K562 (cell line): Measurements from ENCODE around the gene CLSTN1. TPM values are rescaled to one million over a fixed set of nuclear protein-coding genes. Genes with fewer than 3 reads are reported as not detected.

ENCODE experiments used
- ATAC-seq: fragments of 200-7000 bp; cut with Tn5 transposase; 3 replicates; pipeline ENCODE4 v1.9.1; 2020; ENCODE audit warnings: moderate library complexity
- BruUV-seq: library from RNA; stranded (reverse); fragments of 400-500 nt; replicated peaks from 2 replicates; lab custom pipeline; 2021; lab: Mats Ljungman, UMichigan
- CTCF ChIA-PET: fragments of 300-600 bp; formaldehyde crosslinking; extraction: SDS; loops from one replicate; lab custom pipeline; 2021; ENCODE audit warnings: low intra/inter-chr PET ratio; lab: Yijun Ruan, JAX
- POLR2A ChIA-PET: fragments of 300-600, 350-650 bp; sonication (Branson Sonifier 250); formaldehyde crosslinking; extraction: SDS; loops from one replicate; lab custom pipeline; 2021; ENCODE audit warnings: antibody characterized with exemption, inconsistent platforms; lab: Yijun Ruan, JAX
- DNase-seq, 4 experiments: peaks; one replicate each; pipeline versions ENCODE4 v3.0.0 to v3.0.0-alpha.2; 2011 to 2018; ENCODE audit warnings: low spot score in 3 of 4, mixed read lengths in 3 of 4; ENCODE audit errors: extremely low read depth in 1 of 4
- FAIRE-seq: peaks from 2 replicates; lab custom pipeline; 2011; peaks lifted over from hg19 to GRCh38; lab: Jason Lieb, UNC
- H2AFZ ChIP-seq: 2 replicates; pipeline ENCODE4 v1.6.0; 2011; ENCODE audit warnings: low read depth, low read length, control low read depth, inconsistent platforms
- H3K27ac ChIP-seq: fragments of 200-600 bp; 3 replicates; pipeline ENCODE4 v1.8.0; 2011; ENCODE audit warnings: low read depth, mild to moderate bottlenecking, control low read depth, inconsistent platforms, low read length, moderate library complexity, mixed read lengths; ENCODE audit errors: extremely low read depth
- H3K27me3 ChIP-seq, 2 experiments: fragments of 300-600 bp in 1 of 2; 2 replicates in 1 of 2; 3 replicates in 1 of 2; pipeline versions ENCODE4 v1.6.0 to v1.8.0; 2011; ENCODE audit warnings: inconsistent platforms in 2 of 2, low read length in 2 of 2, mild to moderate bottlenecking in 1 of 2, mixed read lengths in 1 of 2, moderate library complexity in 1 of 2; ENCODE audit not compliant: control insufficient read depth in 2 of 2, insufficient read depth in 2 of 2
- H3K36me3 ChIP-seq: fragments of 300-600 bp; 3 replicates; pipeline ENCODE4 v1.8.0; 2011; ENCODE audit warnings: mild to moderate bottlenecking, low read length, inconsistent platforms; ENCODE audit not compliant: control insufficient read depth, insufficient read depth
- H3K4me1 ChIP-seq, 2 experiments: fragments of 200-600 bp in 1 of 2; replicated peaks in 1 of 2; 2 replicates in 1 of 2; 3 replicates in 1 of 2; pipeline versions ENCODE4 v1.5.1 to v1.8.0; 2011; ENCODE audit warnings: inconsistent platforms in 2 of 2, low read length in 2 of 2, mild to moderate bottlenecking in 1 of 2, mixed read lengths in 1 of 2, moderate library complexity in 1 of 2; ENCODE audit not compliant: control insufficient read depth in 2 of 2, insufficient read depth in 2 of 2
- H3K4me2 ChIP-seq: 2 replicates; pipeline ENCODE4 v1.6.1; 2011; ENCODE audit warnings: low read length, control low read depth, inconsistent platforms, mixed read lengths; ENCODE audit not compliant: insufficient read depth
- H3K4me3 ChIP-seq: fragments of 200-600 bp; sonication (generic), shearing (Covaris generic); 2 replicates; pipeline ENCODE4 v1.5.1; 2016; ENCODE audit warnings: control low read depth, inconsistent platforms
- H3K79me2 ChIP-seq: fragments of 200-600 bp; 3 replicates; pipeline ENCODE4 v1.8.0; 2011; ENCODE audit warnings: low read length, inconsistent platforms; ENCODE audit not compliant: control insufficient read depth, insufficient read depth
- H3K9ac ChIP-seq, 2 experiments: 2 replicates each; pipeline versions ENCODE4 v1.6.0 to v1.6.1; 2011; ENCODE audit warnings: low read depth in 2 of 2, low read length in 2 of 2, control low read depth in 1 of 2, inconsistent platforms in 1 of 2, mild to moderate bottlenecking in 1 of 2, mixed read lengths in 1 of 2; ENCODE audit not compliant: insufficient read depth in 1 of 2
- H3K9me1 ChIP-seq: one replicate; pipeline ENCODE4 v1.6.0; 2011; ENCODE audit warnings: inconsistent platforms, mild to moderate bottlenecking, low read length, moderate library complexity; ENCODE audit not compliant: control insufficient read depth, insufficient read depth
- H3K9me3 ChIP-seq: replicated peaks from 2 replicates; pipeline ENCODE4 v1.5.1; 2011; ENCODE audit warnings: low read depth, low read length, inconsistent platforms; ENCODE audit not compliant: control insufficient read depth, insufficient read depth
- H4K20me1 ChIP-seq: replicated peaks from 2 replicates; pipeline ENCODE4 v1.6.1; 2011; ENCODE audit warnings: low read length, inconsistent platforms, mixed read lengths; ENCODE audit not compliant: control insufficient read depth, insufficient read depth
- ADNP ChIP-seq: fragments of 200-800 bp; sonication (Bioruptor generic); IDR thresholded peaks from 2 replicates; pipeline ENCODE4 v1.6.1; 2016; ENCODE audit warnings: missing genetic modification characterization, missing compliant biosample characterization
- BCOR ChIP-seq: fragments of 450-650 bp; IDR thresholded peaks from 2 replicates; pipeline ENCODE4 v1.6.1; 2016
- CHD4 ChIP-seq: fragments of 200-600 bp; sonication (generic); IDR thresholded peaks from 3 replicates; pipeline ENCODE4 v1.6.1; 2012; ENCODE audit warnings: low read depth, mild to moderate bottlenecking, mixed read lengths, low read length, inconsistent platforms; ENCODE audit not compliant: insufficient read depth, insufficient replicate concordance, poor library complexity, severe bottlenecking
- HDAC2 ChIP-seq: fragments of 450-650 bp; IDR thresholded peaks from 2 replicates; pipeline ENCODE4 v1.6.1; 2016; ENCODE audit warnings: mild to moderate bottlenecking
- KDM1A ChIP-seq, 2 experiments: fragments of 450-650 bp; IDR thresholded peaks; 2 replicates each; pipeline ENCODE4 v1.6.1; 2016; ENCODE audit warnings: mild to moderate bottlenecking in 2 of 2
- RBM25 ChIP-seq: fragments of 200-400 bp; formaldehyde crosslinking; IDR thresholded peaks from 2 replicates; pipeline ENCODE4 v1.6.1; 2018; ENCODE audit warnings: low read length, low read depth, moderate library complexity; ENCODE audit not compliant: severe bottlenecking
- RCOR1 ChIP-seq, 2 experiments: IDR thresholded peaks; 2 replicates each; pipeline ENCODE4 v1.6.1; 2012; ENCODE audit warnings: low read depth in 2 of 2, low read length in 2 of 2, borderline replicate concordance in 1 of 2, improper control_type of control experiment in 1 of 2
- SFPQ ChIP-seq: fragments of 200-400 bp; formaldehyde crosslinking; IDR thresholded peaks from 2 replicates; pipeline ENCODE4 v1.6.1; 2017; ENCODE audit warnings: mild to moderate bottlenecking, low read depth, low read length, moderate library complexity
- TFAM ChIP-seq: fragments of 250-450 bp; sonication (Bioruptor Pico); conservative IDR thresholded peaks from 2 replicates; pipeline ENCODE4 v1.5.0; 2021; ENCODE audit warnings: mild to moderate bottlenecking, moderate library complexity
- TGIF2 ChIP-seq: sonication (generic); formaldehyde crosslinking; IDR thresholded peaks from 2 replicates; pipeline ENCODE4 v1.8.1; 2022; ENCODE audit warnings: mild to moderate bottlenecking, missing genetic modification reagents, moderate library complexity
- ZNF512 ChIP-seq: IDR thresholded peaks from 2 replicates; pipeline ENCODE4 v1.6.1; 2016; ENCODE audit warnings: missing genetic modification characterization, missing compliant biosample characterization
- ZNF76 ChIP-seq: fragments of 250-450 bp; sonication (Bioruptor Pico); IDR thresholded peaks from 2 replicates; pipeline ENCODE4 v1.4.0; 2020; ENCODE audit warnings: mild to moderate bottlenecking, moderate library complexity, borderline replicate concordance
- WGBS: fragments of 100-300 bp; shearing (Covaris generic); methylation state at CpG from one replicate; pipeline ENCODE4 v1.1.6; 2016; ENCODE audit warnings: low coverage, mixed read lengths; ENCODE audit not compliant: insufficient coverage; ENCODE audit errors: missing lambda C conversion rate; 5-methylcytosine and 5-hydroxymethylcytosine counted together
- in situ Hi-C: fragments of 300-500 bp; cut with MboI; formaldehyde crosslinking; loops from 4 replicates; pipeline ENCODE4 v1.15.0; 2018; ENCODE audit warnings: inconsistent platforms, mixed read lengths
- intact Hi-C: fragments of 100-400 bp; cut with micrococcal nuclease; formaldehyde crosslinking; loops from 2 replicates; pipeline ENCODE4 v1.14.2; 2022
- polyA plus RNA-seq, 8 experiments: library from polyadenylated mRNA; depleted of rRNA in 4 of 8; stranded (reverse) in 5 of 8; unstranded in 3 of 8; fragments of >200 nt; fragmentation: Nextera tagmentation in 2 of 8; fragmentation: Illumina TruSeq in 1 of 8; extraction: Ambion mirVana in 2 of 8; extraction: Trizol in 1 of 8; gene quantifications; 2 replicates each; pipeline versions ENCODE4 v1.2.1 to v1.2.3, GENCODE V29; 2011 to 2014; ENCODE audit warnings: inconsistent platforms in 1 of 8, missing spikeins in 1 of 8
- total RNA-seq, 7 experiments: library from RNA; depleted of rRNA in 6 of 7; stranded (reverse); fragments of >200 nt in 6 of 7; fragmentation: Illumina TruSeq in 2 of 7; extraction: Trizol in 2 of 7; gene quantifications; 2 replicates each; pipeline versions ENCODE4 v1.2.1 to v1.2.3, GENCODE V29; 2011 to 2021; ENCODE audit warnings: low replicate concordance in 1 of 7

CLSTN1 gene
- total and polyA plus RNA-seq, 9 of the 15 experiments (the other 6 are each of a cell fraction or from before 2014, with no cell fraction given): 1.1 to 32.5 (median 13.3) TPM

- H3K4me3 ChIP-seq: no peak overlapping the region
- in situ Hi-C loops (no loop called here), intact Hi-C loops (no loop called here)
- DNase-seq (no peak), ATAC-seq (no peak), FAIRE-seq (no peak)
- H3K4me2 ChIP-seq: no peak overlapping the region
- ChIA-PET CTCF (no interaction called here), POLR2A (interaction anchor here (0.7 kb wide), 1 partner anchor 8 kb away, joined by 3 read pairs; no protein-coding TSS in a partner anchor)
- no peak overlapping the region for H3K9ac ChIP-seq
- H3K79me2 ChIP-seq: no peaks in the 10 kb centered on the region
- no TSS peak for BruUV-seq
- H3K9me1 ChIP-seq: no peaks in the 10 kb centered on the region
- WGBS: 59% methylated on average over 1 of the region's 1 CpG
- H3K36me3 ChIP-seq: no peaks in the 10 kb centered on the region
- H3K27me3 ChIP-seq: no peaks in the 10 kb centered on the region
- H3K9me3 ChIP-seq: no peaks in the 10 kb centered on the region
- H2AFZ ChIP-seq: no peak overlapping the region
- peaks cover 4 to 12% of the 10 kb centered on the region in 2 experiments; a peak in 3 of 5 replicates for H3K4me1 ChIP-seq
- peak; percentile 81; the same call in 1 of the 2 replicates for TF ChIP-seq HDAC2
- TF ChIP-seq ZNF76 (CRISPR knock-in tag): no peak
- peak; percentile 87 for TF ChIP-seq BCOR
- TF ChIP-seq CHD4: peak; percentile 77
- no peak for TF ChIP-seq TGIF2 (CRISPR knock-in tag)
- TF ChIP-seq ADNP (tag): peak; percentile 57; the same call in 1 of the 2 replicates
- no peak for TF ChIP-seq TFAM (CRISPR knock-in tag)
- peak; percentile 55 to 61; a peak in 3 of 4 replicates for TF ChIP-seq KDM1A (IDR thresholded peaks at IDR 0.05)
- no peak for TF ChIP-seq ZNF512 (tag)
- 0 out of 4 replicates have a peak, but pooled peaks of 1 of the 2 experiments have one; percentile 20 for TF ChIP-seq RCOR1 (IDR thresholded peaks at IDR 0.05; ENCODE audit: borderline replicate concordance in 1 of 2, low read depth in 2 of 2, low read length in 2 of 2)
- peak; percentile 83 for TF ChIP-seq RBM25
- no peak for TF ChIP-seq SFPQ
- H3K27ac ChIP-seq: no peak overlapping the region
- H4K20me1 ChIP-seq: peaks cover 3% of the 10 kb centered on the region
Measured at GRCh38 chr1:9801909-9802308, 21.9 kb downstream of the CLSTN1 start.
